Gastrocnemius medialis (tissue), 4 donors: ENCODE results near the gene EEF1G. TPM values are rescaled to one million over a fixed set of nuclear protein-coding genes. Genes with fewer than 3 reads are reported as not detected.
"Not testable (repeated sequence)": the region's sequence is repeated elsewhere in the genome, so short reads cannot be mapped to it uniquely, and the experiment has no call there.

Experiments
- ATAC-seq, 2 donors: fragments of 150-250 bp; one replicate each; pipeline ENCODE4 v1.9.1; 2016
- DNase-seq, 2 donors: peaks; one replicate each; pipeline ENCODE4 v3.0.0-alpha.2; 2019
- H3K27ac ChIP-seq, 4 donors: fragments of 200-600 bp; sonication (generic); 1 replicate in 1 of 4; 2 replicates in 3 of 4; pipeline ENCODE4 v1.5.1; 2016 to 2018; ENCODE audit warnings: mild to moderate bottlenecking in 2 of 4, moderate library complexity in 1 of 4
- H3K27me3 ChIP-seq, 3 donors: fragments of 200-600 bp; sonication (generic) in 2 of 3; 1 replicate in 1 of 3; 2 replicates in 2 of 3; pipeline versions ENCODE4 v1.5.1 to v1.6.0; 2016 to 2019; ENCODE audit warnings: mild to moderate bottlenecking in 1 of 3, moderate library complexity in 1 of 3
- H3K36me3 ChIP-seq, 2 donors: fragments of 200-600 bp; sonication (generic) in 1 of 2; one replicate each; pipeline ENCODE4 v1.5.1; 2017 to 2018
- H3K4me1 ChIP-seq, 2 donors: fragments of 200-600 bp; sonication (generic) in 1 of 2; one replicate each; pipeline ENCODE4 v1.5.1; 2016 to 2017; ENCODE audit warnings: mild to moderate bottlenecking in 2 of 2
- H3K4me3 ChIP-seq, 4 donors: fragments of 200-600 bp; sonication (generic) in 3 of 4; 1 replicate in 1 of 4; 2 replicates in 3 of 4; pipeline ENCODE4 v1.5.1; 2016 to 2019; ENCODE audit warnings: mild to moderate bottlenecking in 2 of 4
- H3K9me3 ChIP-seq, 3 donors: fragments of 200-600 bp; sonication (generic) in 2 of 3; 1 replicate in 1 of 3; 2 replicates in 2 of 3; pipeline ENCODE4 v1.5.1; 2016 to 2019
- POLR2A ChIP-seq, 2 donors: fragments of 450-650 bp; IDR thresholded peaks; one replicate each; pipeline ENCODE4 v1.6.1; 2017; ENCODE audit warnings: antibody characterized with exemption in 2 of 2, mild to moderate bottlenecking in 2 of 2, moderate library complexity in 2 of 2
- in situ Hi-C, 4 donors: fragments of 200-750 bp; cut with MboI; loops; one replicate each; pipeline versions ENCODE4 v1.15.0 to v1.8.0; 2017; ENCODE audit warnings: low sequenced_read_pairs in 4 of 4
- intact Hi-C: fragments of 100-400 bp; cut with DNase I; formaldehyde crosslinking; loops from one replicate; pipeline ENCODE4 v1.15.1; 2023; ENCODE audit warnings: low total_unique reads
- total RNA-seq, 4 donors: library from RNA; depleted of rRNA; stranded (reverse); fragments of >200 nt; gene quantifications; one replicate each; pipeline versions ENCODE4 v1.1.0 to v1.2.3, GENCODE V29; 2016
- TF ChIP-seq, protein P1 (sequence below), 5 experiments: fragments of 450-650 bp in 3 of 5; fragments of 200-600 bp in 2 of 5; sonication (generic) in 2 of 5; IDR thresholded peaks in 4 of 5; conservative IDR thresholded peaks in 1 of 5; 1 replicate in 4 of 5; 2 replicates in 1 of 5; pipeline ENCODE4 v1.5.1; 2016 to 2019; ENCODE audit warnings: antibody characterized with exemption in 5 of 5, mild to moderate bottlenecking in 3 of 5, moderate library complexity in 3 of 5

The EEF1G gene
- total RNA-seq, 4 donors from 2014 or later: 1,797 to 2,946 (median 1,897) TPM

- no peak for TF ChIP-seq POLR2A (IDR thresholded peaks at IDR 0.05)
- TF ChIP-seq, protein P1, sequence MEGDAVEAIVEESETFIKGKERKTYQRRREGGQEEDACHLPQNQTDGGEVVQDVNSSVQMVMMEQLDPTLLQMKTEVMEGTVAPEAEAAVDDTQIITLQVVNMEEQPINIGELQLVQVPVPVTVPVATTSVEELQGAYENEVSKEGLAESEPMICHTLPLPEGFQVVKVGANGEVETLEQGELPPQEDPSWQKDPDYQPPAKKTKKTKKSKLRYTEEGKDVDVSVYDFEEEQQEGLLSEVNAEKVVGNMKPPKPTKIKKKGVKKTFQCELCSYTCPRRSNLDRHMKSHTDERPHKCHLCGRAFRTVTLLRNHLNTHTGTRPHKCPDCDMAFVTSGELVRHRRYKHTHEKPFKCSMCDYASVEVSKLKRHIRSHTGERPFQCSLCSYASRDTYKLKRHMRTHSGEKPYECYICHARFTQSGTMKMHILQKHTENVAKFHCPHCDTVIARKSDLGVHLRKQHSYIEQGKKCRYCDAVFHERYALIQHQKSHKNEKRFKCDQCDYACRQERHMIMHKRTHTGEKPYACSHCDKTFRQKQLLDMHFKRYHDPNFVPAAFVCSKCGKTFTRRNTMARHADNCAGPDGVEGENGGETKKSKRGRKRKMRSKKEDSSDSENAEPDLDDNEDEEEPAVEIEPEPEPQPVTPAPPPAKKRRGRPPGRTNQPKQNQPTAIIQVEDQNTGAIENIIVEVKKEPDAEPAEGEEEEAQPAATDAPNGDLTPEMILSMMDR (IDR thresholded peaks at IDR 0.05 in 4 of 5, conservative IDR thresholded peaks at IDR 0.05 in 1 of 5): no peak
- Histone ChIP-seq H3K4me3 (peak overlapping the region; percentile 65 to 96 (median 76)), H3K36me3 (peaks cover 0 to 27% of the 10 kb centered on the region in 2 donors), H3K27ac (peak overlapping the region; percentile 76 to 92 (median 82)), H3K9me3 (no peaks in the 10 kb centered on the region), H3K4me1 (peaks cover 8 to 9% of the 10 kb centered on the region in 2 donors), H3K27me3 (no peaks in the 10 kb centered on the region)
- DNase-seq (no peak), ATAC-seq (no peak)
- in situ Hi-C loops: loop anchor here in 1 of 4 donors (25.0 kb wide), 1 partner anchor 91 kb away; the partner anchor contains the start of genes BSCL2 and GNG3
- intact Hi-C loops: no loop called here
Observed at GRCh38 chr11:62621027-62621566, 47.4 kb upstream of the EEF1G start.

- ATAC-seq, DNase-seq, H3K9me3 ChIP-seq, H3K27me3 ChIP-seq, intact Hi-C loops, H3K27ac ChIP-seq, H3K4me3 ChIP-seq: not testable (repeated sequence)
- H3K4me1 ChIP-seq: peaks cover 10 to 15% of the 10 kb centered on the region in 2 donors
- in situ Hi-C loops: loop anchor here in 1 of 4 donors (25.0 kb wide), 1 partner anchor 95 kb away; the partner anchor contains the start of genes BSCL2 and GNG3
- H3K36me3 ChIP-seq: peaks cover 0 to 11% of the 10 kb centered on the region in 2 donors
Observed at GRCh38 chr11:62616957-62617356, 43.3 kb upstream of the EEF1G start.

- Histone ChIP-seq H3K9me3 (no peaks in the 10 kb centered on the region), H3K4me1 (peaks cover 16 to 20% of the 10 kb centered on the region in 2 donors), H3K27me3 (no peaks in the 10 kb centered on the region), H3K27ac (no peak overlapping the region), H3K4me3 (no peak overlapping the region), H3K36me3 (peaks cover 0 to 11% of the 10 kb centered on the region in 2 donors)
- DNase-seq: no peak
- in situ Hi-C loops: loop anchor here in 1 of 4 donors (25.0 kb wide), 1 partner anchor 97 kb away; the partner anchor contains the start of genes BSCL2 and GNG3
- TF ChIP-seq POLR2A (IDR thresholded peaks at IDR 0.05): no peak
- TF ChIP-seq, protein P1 (IDR thresholded peaks at IDR 0.05 in 4 of 5, conservative IDR thresholded peaks at IDR 0.05 in 1 of 5): no peak
- intact Hi-C loops: no loop called here
- ATAC-seq: no peak
Observed at GRCh38 chr11:62615521-62615920, 41.8 kb upstream of the EEF1G start.

DNA sequence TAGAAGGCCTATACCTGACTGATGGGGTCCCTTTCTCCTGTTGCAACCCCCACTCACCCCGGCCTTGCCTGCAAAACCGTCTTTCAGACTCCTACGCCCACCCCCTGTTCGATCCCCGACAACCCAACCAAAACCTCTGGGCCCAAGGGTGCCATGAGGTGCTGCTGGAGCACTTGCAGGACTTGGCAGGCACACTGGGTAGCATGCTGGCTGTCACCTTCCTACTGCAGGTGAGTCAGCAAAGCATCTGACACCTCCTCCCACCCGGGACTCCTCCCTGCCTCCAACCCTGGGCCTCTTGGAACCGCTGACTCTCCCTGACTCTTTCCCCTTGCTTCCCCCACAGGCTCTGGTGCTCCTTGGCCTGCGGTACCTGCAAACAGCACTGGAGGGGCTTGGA lies 40.6 kb upstream of the EEF1G start:
- in situ Hi-C loops (loop anchor here in 1 of 4 donors (25.0 kb wide), 1 partner anchor 98 kb away; the partner anchor contains the start of genes BSCL2 and GNG3), intact Hi-C loops (loop anchor here (5.0 kb wide), 1 partner anchor 78 kb away; no protein-coding TSS in a partner anchor)
- Histone ChIP-seq H3K9me3 (no peaks in the 10 kb centered on the region), H3K27me3 (no peaks in the 10 kb centered on the region), H3K36me3 (peaks cover 0 to 11% of the 10 kb centered on the region in 2 donors), H3K4me3 (no peak overlapping the region), H3K4me1 (peaks cover 16 to 21% of the 10 kb centered on the region in 2 donors), H3K27ac (peak overlapping the region in 2 of 4 donors; percentile 93 to 95)
- TF ChIP-seq, protein P1 (IDR thresholded peaks at IDR 0.05 in 4 of 5, conservative IDR thresholded peaks at IDR 0.05 in 1 of 5): no peak
- TF ChIP-seq POLR2A (IDR thresholded peaks at IDR 0.05): no peak
- DNase-seq (no peak), ATAC-seq (no peak)

DNA sequence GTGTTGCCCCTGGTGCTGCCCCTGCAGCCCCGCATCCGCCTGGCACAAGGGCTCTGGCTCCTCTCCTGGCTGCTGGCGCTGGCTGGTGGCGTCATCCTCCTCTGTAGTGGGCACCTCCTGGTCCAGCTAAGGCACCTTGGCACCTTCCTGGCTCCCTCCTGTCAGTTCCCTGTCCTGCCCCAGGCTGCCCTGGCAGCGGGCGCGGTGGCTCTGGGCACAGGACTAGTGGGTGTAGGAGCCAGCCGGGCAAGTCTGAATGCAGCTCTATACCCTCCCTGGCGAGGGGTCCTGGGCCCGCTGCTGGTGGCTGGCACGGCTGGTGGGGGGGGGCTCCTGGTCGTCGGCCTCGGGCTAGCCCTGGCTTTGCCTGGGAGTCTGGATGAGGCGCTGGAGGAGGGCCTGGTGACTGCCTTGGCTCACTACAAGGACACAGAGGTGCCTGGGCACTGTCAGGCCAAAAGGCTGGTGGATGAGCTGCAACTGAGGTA lies 39.6 kb upstream of the EEF1G start:
- peak overlapping the region; percentile 71 to 93 (median 86) for H3K4me3 ChIP-seq
- in situ Hi-C loops: loop anchor here in 1 of 4 donors (25.0 kb wide), 1 partner anchor 99 kb away; the partner anchor contains the start of genes BSCL2 and GNG3

More for the DNA sequence above, 39.6 kb upstream of the EEF1G start:
- Histone ChIP-seq H3K27me3 (no peaks in the 10 kb centered on the region), H3K27ac (peak overlapping the region; percentile 90 to 95 (median 92)), H3K4me1 (peaks cover 16 to 21% of the 10 kb centered on the region in 2 donors), H3K36me3 (peaks cover 0 to 11% of the 10 kb centered on the region in 2 donors), H3K9me3 (no peaks in the 10 kb centered on the region)
- no peak for DNase-seq
- TF ChIP-seq POLR2A (IDR thresholded peaks at IDR 0.05): no peak
- TF ChIP-seq, protein P1 (IDR thresholded peaks at IDR 0.05 in 4 of 5, conservative IDR thresholded peaks at IDR 0.05 in 1 of 5): no peak
- intact Hi-C loops: loop anchor here (5.0 kb wide), 1 partner anchor 79 kb away; no protein-coding TSS in a partner anchor
- ATAC-seq: peak; percentile 4 to 8
